LNCaP clone FGC (cell line): ENCODE data around the gene GSN.

Experiments used
- DNase-seq: peaks from one replicate; pipeline ENCODE4 v3.0.0-alpha.2; 2011; ENCODE audit warnings: low read depth
- H3K4me3 ChIP-seq: 2 replicates; pipeline ENCODE4 v1.5.1; 2011; ENCODE audit warnings: mild to moderate bottlenecking, low read depth, low read length, control low read depth
- TF ChIP-seq, protein P1 (sequence below): IDR thresholded peaks from 2 replicates; pipeline ENCODE4 v1.5.1; 2012; ENCODE audit warnings: mild to moderate bottlenecking; ENCODE audit not compliant: control insufficient read depth, insufficient read depth; ENCODE audit errors: extremely low read depth

The GSN gene

GRCh38 chr9:121267689-121268597 lies at the start of gene GSN:
TSS of gene GSN (plus strand) at chr9:121268162. CDS start at chr9:121301972, 33,810 bp downstream.
- DNase-seq: peak; percentile 25
- TF ChIP-seq, protein P1, sequence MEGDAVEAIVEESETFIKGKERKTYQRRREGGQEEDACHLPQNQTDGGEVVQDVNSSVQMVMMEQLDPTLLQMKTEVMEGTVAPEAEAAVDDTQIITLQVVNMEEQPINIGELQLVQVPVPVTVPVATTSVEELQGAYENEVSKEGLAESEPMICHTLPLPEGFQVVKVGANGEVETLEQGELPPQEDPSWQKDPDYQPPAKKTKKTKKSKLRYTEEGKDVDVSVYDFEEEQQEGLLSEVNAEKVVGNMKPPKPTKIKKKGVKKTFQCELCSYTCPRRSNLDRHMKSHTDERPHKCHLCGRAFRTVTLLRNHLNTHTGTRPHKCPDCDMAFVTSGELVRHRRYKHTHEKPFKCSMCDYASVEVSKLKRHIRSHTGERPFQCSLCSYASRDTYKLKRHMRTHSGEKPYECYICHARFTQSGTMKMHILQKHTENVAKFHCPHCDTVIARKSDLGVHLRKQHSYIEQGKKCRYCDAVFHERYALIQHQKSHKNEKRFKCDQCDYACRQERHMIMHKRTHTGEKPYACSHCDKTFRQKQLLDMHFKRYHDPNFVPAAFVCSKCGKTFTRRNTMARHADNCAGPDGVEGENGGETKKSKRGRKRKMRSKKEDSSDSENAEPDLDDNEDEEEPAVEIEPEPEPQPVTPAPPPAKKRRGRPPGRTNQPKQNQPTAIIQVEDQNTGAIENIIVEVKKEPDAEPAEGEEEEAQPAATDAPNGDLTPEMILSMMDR: no peak
- peak within 1 kb of the TSS; percentile 62 for H3K4me3 ChIP-seq

DNA sequence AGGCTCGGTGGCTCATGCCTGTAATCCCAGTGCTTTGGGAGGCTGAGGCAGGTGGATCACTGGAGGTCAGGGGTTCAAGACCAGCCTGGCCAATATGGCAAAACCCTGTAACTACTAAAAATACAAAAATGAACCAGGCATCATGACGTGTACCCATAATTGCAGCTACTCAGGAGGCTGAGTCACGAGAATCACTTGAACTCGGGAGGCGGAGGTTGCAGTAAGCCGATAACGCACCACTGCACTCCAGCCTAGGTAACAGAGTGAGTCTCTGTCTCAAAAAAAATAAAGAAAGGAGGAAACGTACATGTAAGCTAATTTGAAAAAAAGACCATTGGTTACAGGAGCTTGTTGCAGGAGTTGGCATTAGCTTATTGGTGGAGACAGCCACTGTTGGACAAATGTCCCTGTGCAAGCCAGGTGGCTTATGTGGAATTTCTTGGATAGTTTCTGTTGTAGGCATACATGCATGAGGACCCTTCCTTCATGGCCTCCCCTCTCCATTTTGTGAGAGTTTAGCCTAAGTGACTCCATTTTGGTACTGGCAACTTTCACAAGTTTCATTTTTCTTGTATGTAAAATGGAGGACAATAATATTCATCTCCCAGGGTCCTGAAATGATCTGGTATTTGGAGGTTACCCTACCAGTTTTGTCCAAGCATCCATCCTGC lies 49.5 kb upstream of the GSN start:
- no peak for DNase-seq
- no peak overlapping the region for H3K4me3 ChIP-seq
- TF ChIP-seq, protein P1: no peak

- TF ChIP-seq, protein P1: no peak
- DNase-seq: no peak
- H3K4me3 ChIP-seq: no peak overlapping the region
These were observed 48.4 kb upstream of the GSN start for GRCh38 chr9:121219530-121219929.

- no peak for DNase-seq
- TF ChIP-seq, protein P1: no peak
- no peak overlapping the region for H3K4me3 ChIP-seq
These were observed 46.8 kb upstream of the GSN start for GRCh38 chr9:121220996-121221663.

- no peak overlapping the region for H3K4me3 ChIP-seq
- no peak for DNase-seq
- TF ChIP-seq, protein P1: no peak
These were observed 46.3 kb upstream of the GSN start for GRCh38 chr9:121221664-121222055.

DNA sequence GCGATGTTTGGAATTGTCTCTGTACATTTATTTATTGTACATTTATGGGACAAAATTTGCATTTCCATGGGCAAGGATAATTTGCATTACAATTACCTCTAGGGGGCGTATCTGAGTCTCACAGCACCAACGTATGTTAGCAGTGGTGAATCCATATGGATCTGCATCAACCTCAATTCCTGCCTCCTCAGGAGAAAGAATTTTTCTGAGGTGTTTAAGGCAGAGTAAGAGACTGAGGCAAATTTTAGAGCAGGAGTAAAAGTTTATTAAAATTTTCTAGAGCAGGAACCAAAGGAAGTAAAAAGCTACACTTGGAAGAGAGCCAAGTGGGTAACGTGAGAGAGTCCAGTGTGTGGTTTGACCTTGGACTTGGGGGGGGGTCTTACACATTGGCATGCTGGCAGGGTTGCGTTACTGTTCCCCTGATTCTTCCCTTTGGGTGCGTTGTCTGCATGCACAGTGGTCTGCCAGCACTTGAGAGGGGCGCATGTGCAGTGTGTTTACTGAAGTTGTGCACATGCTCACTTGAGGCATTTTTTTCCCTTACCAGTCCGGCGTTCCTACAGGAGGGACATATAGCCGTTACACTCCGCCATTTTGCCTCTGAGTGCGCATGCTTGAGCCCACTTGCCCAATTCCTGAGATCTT lies 45.3 kb upstream of the GSN start:
- DNase-seq: no peak
- TF ChIP-seq, protein P1: peak; percentile 49
- no peak overlapping the region for H3K4me3 ChIP-seq
